ENCODE results near the gene HSDL2. TPM values are rescaled to one million over a fixed set of nuclear protein-coding genes. Genes with fewer than 3 reads are reported as not detected.

The HSDL2 gene
- total RNA-seq, 1 donor from 2014 or later = 4.8 TPM

GRCh38 chr9:112487008-112487798 is 107.3 kb downstream of the HSDL2 start:
- DNase-seq = peak; percentile 69
- Mint-ChIP-seq H3K4me1 (ENCODE audit: low read depth, unreplicated experiment) (peaks cover 23% of the 10 kb centered on the region), H3K27me3 (ENCODE audit: unreplicated experiment) (peaks cover 8% of the 10 kb centered on the region), H3K36me3 (ENCODE audit: unreplicated experiment) (no peaks in the 10 kb centered on the region), H3K4me3 (ENCODE audit: unreplicated experiment) (peak overlapping the region; percentile 98), H3K27ac (ENCODE audit: unreplicated experiment) (peak overlapping the region; percentile 89), H3K9me3 (ENCODE audit: unreplicated experiment) (peaks cover 15% of the 10 kb centered on the region)
- TF ChIP-seq CTCF (IDR thresholded peaks at IDR 0.05; ENCODE audit: partially characterized antibody, unreplicated experiment) = no peak

- TF ChIP-seq CTCF (IDR thresholded peaks at IDR 0.05; ENCODE audit: partially characterized antibody, unreplicated experiment) = no peak
- Mint-ChIP-seq H3K27ac (ENCODE audit: unreplicated experiment) (peak overlapping the region; percentile 89), H3K36me3 (ENCODE audit: unreplicated experiment) (no peaks in the 10 kb centered on the region), H3K4me3 (ENCODE audit: unreplicated experiment) (peak overlapping the region; percentile 98), H3K4me1 (ENCODE audit: low read depth, unreplicated experiment) (peaks cover 23% of the 10 kb centered on the region), H3K27me3 (ENCODE audit: unreplicated experiment) (peaks cover 8% of the 10 kb centered on the region), H3K9me3 (ENCODE audit: unreplicated experiment) (peaks cover 14% of the 10 kb centered on the region)
- no peak for DNase-seq
These were observed 108.0 kb downstream of the HSDL2 start for GRCh38 chr9:112487799-112488340.

- peaks cover 10% of the 10 kb centered on the region for H3K36me3 Mint-ChIP-seq (ENCODE audit: unreplicated experiment)
- peak overlapping the region; percentile 98 for H3K4me3 Mint-ChIP-seq (ENCODE audit: unreplicated experiment)
- peak overlapping the region; percentile 71 for H3K27ac Mint-ChIP-seq (ENCODE audit: unreplicated experiment)
- peaks cover 17% of the 10 kb centered on the region for H3K9me3 Mint-ChIP-seq (ENCODE audit: unreplicated experiment)
- H3K4me1 Mint-ChIP-seq (ENCODE audit: low read depth, unreplicated experiment) = peaks cover 28% of the 10 kb centered on the region
- no peak for DNase-seq
- TF ChIP-seq CTCF (IDR thresholded peaks at IDR 0.05; ENCODE audit: partially characterized antibody, unreplicated experiment) = no peak
- H3K27me3 Mint-ChIP-seq (ENCODE audit: unreplicated experiment) = peaks cover 8% of the 10 kb centered on the region
These were observed 109.2 kb downstream of the HSDL2 start for GRCh38 chr9:112489039-112489546.

GRCh38 chr9:112489876-112490666 is 110.2 kb downstream of the HSDL2 start:
- Mint-ChIP-seq H3K4me3 (ENCODE audit: unreplicated experiment) (peak overlapping the region; percentile 82), H3K9me3 (ENCODE audit: unreplicated experiment) (peaks cover 21% of the 10 kb centered on the region), H3K27ac (ENCODE audit: unreplicated experiment) (peak overlapping the region; percentile 88), H3K27me3 (ENCODE audit: unreplicated experiment) (peaks cover 8% of the 10 kb centered on the region), H3K36me3 (ENCODE audit: unreplicated experiment) (peaks cover 20% of the 10 kb centered on the region), H3K4me1 (ENCODE audit: low read depth, unreplicated experiment) (peaks cover 28% of the 10 kb centered on the region)
- TF ChIP-seq CTCF (IDR thresholded peaks at IDR 0.05; ENCODE audit: partially characterized antibody, unreplicated experiment) = no peak
- DNase-seq = no peak

Measured in glutamatergic neuron (in vitro differentiated cells).